Measurements from ENCODE around the gene EEFSEC.

The EEFSEC gene

GRCh38 chr3:128153156-128154041 is at the start of gene EEFSEC:
TSS of gene EEFSEC (plus strand) at chr3:128153481. CDS start at chr3:128153508, 27 bp downstream.
- DNase-seq (ENCODE audit: low spot score): peak; percentile 87

DNA sequence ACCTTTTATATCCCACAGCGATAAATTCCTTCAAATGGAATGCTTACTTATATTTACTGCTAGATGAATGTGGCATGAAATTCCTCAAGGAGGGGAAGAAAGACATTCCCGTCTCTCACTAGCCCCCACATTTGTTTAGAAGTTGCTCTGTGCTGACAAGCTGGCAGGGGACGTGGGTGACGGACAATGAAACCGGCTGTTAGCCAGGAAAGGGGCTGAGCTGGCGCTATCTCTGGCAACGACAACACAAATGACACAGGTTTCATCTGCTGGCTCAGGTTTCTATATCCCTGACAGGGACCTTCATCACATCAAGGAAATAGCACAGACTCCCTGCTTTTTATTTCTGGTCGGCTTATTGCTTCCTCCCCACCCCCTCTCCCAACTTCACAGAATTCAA is 45.4 kb upstream of the EEFSEC start:
- no peak for DNase-seq (ENCODE audit: low spot score)

GRCh38 chr3:128111147-128111546 is 42.1 kb upstream of the EEFSEC start:
- DNase-seq (ENCODE audit: low spot score): no peak

GRCh38 chr3:128112357-128112968 is 40.8 kb upstream of the EEFSEC start:
- DNase-seq (ENCODE audit: low spot score): no peak

- no peak for DNase-seq (ENCODE audit: low spot score)
These were observed 39.2 kb upstream of the EEFSEC start for GRCh38 chr3:128113817-128114794.

DNA sequence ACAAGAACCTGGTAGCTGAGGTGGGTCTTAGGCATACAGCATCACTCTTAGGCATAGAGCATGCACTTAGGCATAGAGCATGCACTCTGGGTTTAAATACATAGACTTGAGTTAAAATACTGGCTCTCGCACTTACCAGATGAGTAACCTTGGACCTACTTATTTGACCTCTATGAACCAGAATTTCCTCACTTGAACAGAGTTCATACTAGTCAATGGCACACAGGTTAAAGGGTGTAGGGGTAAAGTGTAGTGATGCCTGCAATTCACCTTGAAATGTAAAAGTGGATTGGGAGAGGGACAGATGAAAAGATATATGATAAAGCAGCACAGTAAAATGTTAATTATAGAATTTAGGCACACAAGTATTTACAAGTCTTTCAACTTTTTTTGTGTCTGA is 31.3 kb upstream of the EEFSEC start:
- no peak for DNase-seq (ENCODE audit: low spot score)

DNA sequence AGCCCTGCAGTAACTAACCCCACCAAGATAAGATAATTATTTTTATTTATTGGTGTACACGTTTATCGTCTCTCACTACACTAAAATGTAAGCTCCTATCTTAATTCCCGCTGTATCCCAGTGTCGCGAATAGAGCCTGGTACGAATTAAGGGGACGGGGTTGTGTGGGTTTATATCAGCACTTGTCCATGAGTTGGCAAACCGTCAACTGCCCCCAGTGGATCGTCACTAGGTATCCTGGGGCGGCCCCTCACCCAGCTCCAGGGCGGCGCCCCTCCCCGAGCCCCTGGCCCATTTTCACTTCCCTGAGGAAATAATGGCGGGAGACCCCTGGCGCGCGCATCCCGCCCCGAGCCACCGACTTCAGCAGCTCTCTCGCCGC is 30.1 kb upstream of the EEFSEC start:
- DNase-seq (ENCODE audit: low spot score): no peak

DNA sequence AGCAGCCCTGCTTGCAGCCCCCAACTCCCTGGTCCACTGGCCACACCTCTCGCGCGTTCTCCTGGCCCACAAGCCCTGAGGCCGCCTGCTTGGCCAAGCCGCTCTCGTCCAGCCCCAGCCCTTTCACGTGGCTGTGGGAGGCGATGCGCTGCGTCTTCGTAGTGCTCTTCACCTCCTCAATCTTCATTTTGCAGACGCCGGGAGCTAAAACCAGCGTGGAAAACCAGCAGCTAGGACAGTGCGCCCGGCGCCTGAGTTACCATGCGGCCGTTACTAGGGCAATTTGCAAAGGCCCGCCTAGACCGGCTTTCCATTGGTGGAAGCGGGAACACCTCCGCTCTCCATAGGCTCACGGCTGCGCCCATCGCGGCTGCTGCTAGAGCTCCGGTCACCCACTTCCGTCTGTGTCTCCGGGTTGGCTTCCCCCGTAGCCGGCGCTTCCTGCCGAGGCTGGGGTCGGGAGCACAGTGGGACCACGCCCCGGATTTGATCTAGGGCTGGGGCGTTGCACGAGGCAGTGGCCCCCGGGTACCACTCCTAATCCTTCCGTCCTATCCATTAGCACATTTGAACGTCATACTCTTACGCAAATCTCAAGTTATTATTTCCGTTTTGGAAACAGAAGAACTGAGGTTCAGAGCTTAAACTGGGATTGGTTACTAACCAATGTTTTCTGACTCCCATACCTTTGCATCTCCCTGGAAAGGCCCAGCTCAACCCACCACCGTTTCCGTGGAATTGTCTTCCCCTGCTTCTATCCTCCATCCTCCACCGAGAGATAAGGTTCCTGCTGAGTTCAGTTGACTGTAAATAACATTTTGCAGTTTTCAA is 29.5 kb upstream of the EEFSEC start, which contains the start of gene RUVBL1:
RUVBL1 (minus strand) TSS at position 275 of the 831 bp plus-strand sequence; CDS start at position 187, 88 bp downstream.
- peak; percentile 98 for DNase-seq (ENCODE audit: low spot score)

DNA sequence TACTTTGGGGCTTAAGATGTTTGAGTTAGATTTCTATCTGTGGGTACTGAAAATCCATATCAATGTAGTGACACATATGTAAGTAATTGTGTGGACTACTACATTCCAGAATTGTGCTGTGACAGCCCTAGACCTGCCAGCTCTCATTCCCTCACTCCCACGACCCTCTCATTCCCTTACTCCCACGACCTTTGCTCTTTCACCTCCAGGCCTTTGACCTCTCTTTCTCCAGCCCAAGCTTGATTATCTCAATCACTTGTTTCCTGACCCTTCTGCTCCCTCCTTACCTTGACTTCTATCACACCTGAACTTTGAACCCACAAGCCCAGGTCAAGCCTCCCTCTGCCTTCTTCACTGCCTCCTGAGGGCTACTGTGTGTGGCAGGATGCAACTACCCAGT is 26.0 kb upstream of the EEFSEC start:
- DNase-seq (ENCODE audit: low spot score): no peak

DNA sequence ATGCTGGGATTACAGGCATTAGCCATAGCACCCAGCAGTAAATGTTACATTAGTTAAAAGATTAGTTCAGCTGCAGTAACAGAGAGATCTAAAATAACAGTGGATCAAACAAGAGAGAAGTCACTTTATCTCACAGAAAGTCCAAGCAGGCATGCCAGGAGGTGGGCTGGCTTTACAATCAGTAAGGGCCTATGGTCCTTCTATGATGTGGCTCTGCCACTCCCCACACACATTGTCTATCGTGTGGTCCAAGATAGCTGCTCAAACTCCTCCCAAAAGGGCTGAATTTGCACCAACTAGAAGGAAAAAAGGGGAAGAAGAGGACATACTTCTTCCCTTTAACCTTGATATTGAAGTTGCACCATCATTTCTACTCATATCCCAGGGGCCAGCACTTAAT is 25.0 kb upstream of the EEFSEC start:
- DNase-seq (ENCODE audit: low spot score): no peak

- DNase-seq (ENCODE audit: low spot score): no peak
These were observed 21.2 kb upstream of the EEFSEC start for GRCh38 chr3:128131897-128132646.

DNA sequence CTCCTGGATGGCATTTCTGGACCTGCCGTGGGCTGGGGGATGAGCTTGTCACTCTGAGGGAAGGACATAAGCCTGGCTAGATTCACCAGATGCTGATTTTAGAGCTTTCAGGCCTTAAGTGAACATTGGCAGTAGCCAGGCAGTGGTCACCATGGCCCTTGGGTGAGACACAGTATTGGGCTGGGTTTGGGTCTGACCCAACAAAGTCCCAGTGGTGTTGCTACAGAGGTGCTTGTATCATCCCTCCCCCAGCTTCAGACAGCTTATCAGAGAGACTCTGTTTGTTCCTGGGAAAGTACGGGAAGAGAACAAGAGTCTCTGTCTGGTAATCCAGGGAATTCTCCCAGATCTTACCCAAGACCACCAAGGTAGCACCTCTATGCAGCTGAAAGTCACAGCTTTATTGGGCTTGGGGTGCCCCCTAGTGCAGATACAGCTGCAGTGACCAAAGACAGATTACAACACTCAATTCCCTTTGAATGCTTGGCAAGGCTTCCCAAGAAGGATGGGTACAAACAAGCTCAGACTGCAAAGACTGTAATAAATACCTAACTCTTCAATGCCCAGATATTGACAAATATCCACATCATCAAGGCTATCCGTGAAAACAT is 19.9 kb upstream of the EEFSEC start:
- peak; percentile 52 for DNase-seq (ENCODE audit: low spot score)

DNA sequence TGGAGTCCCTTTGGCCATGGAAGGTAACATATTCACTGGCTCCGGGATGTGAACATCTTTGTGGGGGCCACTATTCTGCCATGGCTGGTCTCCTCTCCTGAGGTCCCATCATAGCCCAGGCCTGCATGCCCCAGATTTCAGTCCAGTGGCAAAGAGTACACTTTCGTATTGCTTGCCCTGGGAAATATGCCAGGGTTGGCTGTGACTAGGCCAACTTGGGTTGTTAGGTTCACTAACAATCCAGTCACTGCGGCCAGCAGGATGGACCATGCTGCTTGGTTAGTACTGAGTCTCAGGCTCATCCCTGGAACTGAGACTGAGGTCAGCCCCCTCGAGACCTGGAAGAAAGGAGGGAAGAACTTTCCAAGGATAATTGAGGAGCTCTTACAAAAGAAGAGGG is 9.8 kb upstream of the EEFSEC start:
- no peak for DNase-seq (ENCODE audit: low spot score)

DNA sequence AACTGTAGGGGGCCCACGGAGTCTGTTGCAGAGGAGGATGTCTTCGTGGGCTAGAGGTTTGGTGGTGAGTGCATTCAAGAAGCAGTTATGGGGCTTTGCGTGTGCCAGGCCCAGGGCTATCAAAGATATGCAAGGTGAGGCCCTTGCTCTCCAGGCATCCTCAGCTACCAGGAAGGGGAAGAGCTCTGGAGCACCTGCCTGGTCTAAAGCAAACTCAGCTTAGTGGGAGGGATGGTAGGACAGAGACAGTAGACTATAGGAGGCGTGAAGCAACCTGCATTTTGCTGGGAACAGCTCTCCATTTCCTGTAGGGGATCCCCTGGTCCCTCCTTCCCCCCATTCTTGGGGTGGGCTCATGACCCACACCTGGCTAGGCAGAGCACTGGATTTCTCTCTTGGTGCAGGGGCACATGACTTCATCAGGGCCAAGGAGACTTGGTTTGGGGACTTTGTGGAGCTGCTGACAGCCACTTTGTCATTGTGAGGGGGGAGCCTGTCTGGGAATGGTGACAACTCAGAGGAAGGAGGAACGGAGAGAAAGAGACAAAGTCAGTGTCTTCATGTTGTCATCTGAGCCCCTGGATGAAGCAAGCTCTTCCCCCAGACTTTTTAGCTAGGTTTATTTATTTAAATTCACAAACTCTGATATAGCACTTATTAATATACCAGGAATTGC is 8.6 kb upstream of the EEFSEC start:
- no peak for DNase-seq (ENCODE audit: low spot score)

GRCh38 chr3:128145279-128145678 is 8.0 kb upstream of the EEFSEC start:
- DNase-seq (ENCODE audit: low spot score): no peak

DNA sequence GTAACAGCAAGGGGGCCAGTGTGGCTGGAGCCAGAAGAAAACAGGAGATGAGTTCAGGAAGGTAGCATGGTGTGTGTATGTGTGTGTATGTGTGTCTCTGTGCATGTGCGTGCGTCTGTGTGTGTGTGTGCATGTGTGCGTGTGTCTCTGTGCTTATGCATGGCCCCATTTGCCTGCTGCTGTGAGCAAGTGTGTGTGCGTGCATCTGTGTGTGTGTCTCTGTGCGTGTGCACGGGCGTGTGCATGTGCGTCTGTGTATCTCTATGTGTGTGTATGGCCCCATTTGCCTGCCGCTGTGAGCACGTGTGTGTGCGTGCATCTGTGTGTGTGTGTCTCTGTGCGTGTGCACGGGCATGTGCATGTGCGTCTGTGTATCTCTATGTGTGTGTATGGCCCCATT is 7.1 kb upstream of the EEFSEC start:
- no peak for DNase-seq (ENCODE audit: low spot score)

DNA sequence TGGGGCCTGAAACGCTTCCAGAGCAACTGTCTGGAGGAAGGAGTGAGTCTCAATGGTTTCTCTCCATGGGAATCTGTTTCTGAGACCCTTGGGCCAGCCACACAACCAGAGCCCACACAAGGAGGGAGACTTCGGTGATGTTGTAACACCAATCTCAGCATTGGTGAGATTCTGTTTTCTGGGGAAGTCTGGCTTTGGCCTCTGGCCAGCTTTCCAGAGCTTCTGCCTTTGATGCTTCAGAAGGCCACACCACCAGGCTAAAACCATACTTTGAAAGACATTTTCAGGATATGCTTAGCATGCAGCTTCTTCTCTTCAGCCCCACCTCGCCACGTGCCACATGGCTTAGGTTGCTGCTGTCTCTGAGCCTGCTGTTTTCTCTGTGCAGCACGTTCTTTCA is 3.6 kb upstream of the EEFSEC start:
- DNase-seq (ENCODE audit: low spot score): no peak

- DNase-seq (ENCODE audit: low spot score): no peak
These were observed 1.5 kb upstream of the EEFSEC start for GRCh38 chr3:128151758-128152274.

DNA sequence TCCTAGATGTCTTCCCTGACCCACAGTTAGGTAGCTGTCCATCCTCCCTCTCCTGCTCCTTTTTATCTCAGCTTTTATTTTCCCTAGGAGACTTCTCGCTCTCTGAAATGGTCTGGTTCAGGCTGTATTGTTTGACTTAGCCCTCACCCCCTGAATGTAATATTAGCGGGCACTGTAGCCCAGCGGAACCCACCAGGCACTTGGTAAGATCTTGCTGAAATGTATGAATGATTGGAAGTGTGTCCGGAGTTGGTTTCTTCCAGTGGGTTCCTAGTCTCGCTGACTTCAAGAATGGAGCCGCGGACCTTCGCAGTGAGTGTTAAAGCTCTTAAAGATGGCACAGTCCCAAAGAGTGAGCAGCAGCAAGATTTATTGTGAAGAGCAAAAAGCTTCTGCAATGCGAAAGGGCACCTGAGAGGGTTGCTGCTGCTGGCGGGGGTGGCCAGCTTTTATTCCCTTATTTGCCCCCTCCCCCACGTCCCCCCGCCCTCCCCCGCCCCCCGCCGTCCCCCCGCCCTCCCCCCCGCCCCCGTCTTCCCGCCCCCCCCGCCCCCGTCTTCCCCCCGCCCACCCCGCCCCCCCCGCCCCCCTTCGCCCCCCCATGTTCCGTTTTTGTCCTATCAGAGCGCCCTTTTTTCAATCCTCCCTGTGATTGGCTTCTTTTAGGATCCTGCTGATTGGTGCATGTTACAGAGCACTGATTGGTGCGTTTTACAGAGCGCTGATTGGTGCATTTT is 694 bp upstream of the EEFSEC start:
- no peak for DNase-seq (ENCODE audit: low spot score)
